HepG2 (cell line): Measurements from ENCODE around the gene SPOPL. TPM values are rescaled to one million over a fixed set of nuclear protein-coding genes. Genes with fewer than 3 reads are reported as not detected.

Source experiments
- ARNTL ChIP-seq: sonication (generic); formaldehyde crosslinking; IDR thresholded peaks from 2 replicates; pipeline ENCODE4 v1.4.0; 2020; ENCODE audit warnings: mild to moderate bottlenecking, missing genetic modification reagents
- HOMEZ ChIP-seq: IDR thresholded peaks from 2 replicates; pipeline ENCODE4 v1.6.1; 2016; ENCODE audit warnings: low read depth
- SALL1 ChIP-seq: sonication (generic); formaldehyde crosslinking; IDR thresholded peaks from 2 replicates; pipeline ENCODE4 v1.8.0; 2022; ENCODE audit warnings: mild to moderate bottlenecking, missing genetic modification reagents
- TFDP1 ChIP-seq: IDR thresholded peaks from 2 replicates; pipeline ENCODE4 v1.6.1; 2016; ENCODE audit warnings: missing compliant biosample characterization, missing genetic modification reagents, borderline replicate concordance
- THRA ChIP-seq: sonication (generic); formaldehyde crosslinking; IDR thresholded peaks from 2 replicates; pipeline ENCODE4 v1.4.0; 2020; ENCODE audit warnings: missing genetic modification reagents, borderline replicate concordance
- ZBTB3 ChIP-seq: sonication (generic); formaldehyde crosslinking; IDR thresholded peaks from 2 replicates; pipeline ENCODE4 v1.4.0; 2020; ENCODE audit warnings: low read depth, mild to moderate bottlenecking, moderate library complexity, missing genetic modification reagents, borderline replicate concordance
- ZSCAN31 ChIP-seq: sonication (generic); formaldehyde crosslinking; IDR thresholded peaks from 2 replicates; pipeline ENCODE4 v1.5.0; 2020; ENCODE audit warnings: low read depth, mild to moderate bottlenecking, missing genetic modification reagents
- polyA plus RNA-seq, 8 experiments: library from polyadenylated mRNA; depleted of rRNA in 3 of 8; stranded (reverse) in 7 of 8; unstranded in 1 of 8; fragments of >200 nt; fragmentation: Illumina TruSeq in 4 of 8; extraction: Trizol in 4 of 8; gene quantifications; 2 replicates each; pipeline versions ENCODE4 v1.2.1 to v1.2.3, GENCODE V29; 2011 to 2016; ENCODE audit warnings: low read depth in 4 of 8, missing spikeins in 1 of 8, mixed read lengths in 1 of 8; ENCODE audit not compliant: insufficient read depth in 1 of 8
- total RNA-seq, 5 experiments: library from RNA; depleted of rRNA; stranded (reverse); fragments of >200 nt; fragmentation: Illumina TruSeq; extraction: Trizol; gene quantifications; 2 replicates each; pipeline ENCODE4 v1.2.3, GENCODE V29; 2016; ENCODE audit warnings: low read depth in 1 of 5

SPOPL gene
- total and polyA plus RNA-seq, 2 of the 13 experiments (the other 11 are each of a cell fraction or from before 2014, with no cell fraction given) = 12.6 to 51.6 TPM

- TF ChIP-seq ZBTB3 (peak; percentile 27; the same call in 1 of the 2 replicates), TFDP1 (no peak), HOMEZ (peak; percentile 84), ZSCAN31 (CRISPR knock-in tag) (0 out of 2 replicates have a peak, but pooled peaks have one; percentile 51), THRA (CRISPR knock-in tag) (peak; percentile 77), ARNTL (CRISPR knock-in tag) (0 out of 2 replicates have a peak, but pooled peaks have one; percentile 28), SALL1 (CRISPR knock-in tag) (peak; percentile 48; the same call in 1 of the 2 replicates)
Observed at GRCh38 chr2:138490673-138491494, 10.7 kb upstream of the SPOPL start (continued).
